HL-60/S4 treated with retinoic acid at 250 ng/mL for 4 days and 3 days (cell line): ENCODE results near the gene RPRD1B.

Experiments used
- in situ Hi-C: fragments of 300-500 bp; cut with MboI; formaldehyde crosslinking; loops from 2 replicates; pipeline ENCODE4 v1.7.0; 2022; ENCODE audit warnings: low sequenced_read_pairs

RPRD1B gene

GRCh38 chr20:38034108-38034649, 633 bp downstream of the RPRD1B start:
- in situ Hi-C loops, result no loop called here

DNA sequence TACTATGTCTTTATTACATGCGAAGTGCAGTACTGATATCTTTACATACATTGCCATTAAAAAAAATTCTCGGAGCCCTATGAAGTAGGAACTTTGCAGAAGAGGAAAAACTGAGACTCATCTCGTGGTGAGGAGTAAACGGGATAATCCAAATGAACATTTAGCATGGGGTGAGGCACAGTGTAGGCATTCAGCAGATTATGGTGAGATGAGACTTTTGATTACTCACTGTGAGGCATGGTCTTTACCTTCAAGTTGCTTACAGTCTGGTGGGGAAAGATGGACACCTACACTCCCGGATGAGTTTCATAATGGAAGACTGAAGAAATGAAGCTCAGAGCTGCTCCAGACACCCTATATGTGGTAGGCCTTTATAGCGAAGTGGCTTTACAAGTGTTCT, 1.4 kb downstream of the RPRD1B start:
- in situ Hi-C loops, result no loop called here

DNA sequence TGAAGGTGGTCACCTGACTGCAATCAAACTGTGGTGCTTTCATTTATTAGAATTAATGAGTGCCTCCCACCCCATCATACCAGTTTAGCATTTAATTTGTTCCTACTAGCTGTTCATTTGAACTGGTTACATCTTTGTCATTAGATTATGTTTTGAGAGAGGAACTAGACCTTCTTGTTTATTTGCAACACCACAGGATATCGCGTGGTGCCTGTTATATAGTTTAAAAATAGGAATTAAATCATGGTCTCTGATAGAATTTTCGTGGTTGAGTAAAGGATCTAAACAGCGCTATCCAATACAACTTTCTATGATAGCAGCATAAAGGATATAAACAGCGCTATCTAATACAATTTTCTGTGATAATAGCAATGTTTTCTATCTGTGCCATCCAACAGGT, 2.8 kb downstream of the RPRD1B start:
- in situ Hi-C loops, result no loop called here

GRCh38 chr20:38040276-38040675, 6.7 kb downstream of the RPRD1B start:
- in situ Hi-C loops, result no loop called here

DNA sequence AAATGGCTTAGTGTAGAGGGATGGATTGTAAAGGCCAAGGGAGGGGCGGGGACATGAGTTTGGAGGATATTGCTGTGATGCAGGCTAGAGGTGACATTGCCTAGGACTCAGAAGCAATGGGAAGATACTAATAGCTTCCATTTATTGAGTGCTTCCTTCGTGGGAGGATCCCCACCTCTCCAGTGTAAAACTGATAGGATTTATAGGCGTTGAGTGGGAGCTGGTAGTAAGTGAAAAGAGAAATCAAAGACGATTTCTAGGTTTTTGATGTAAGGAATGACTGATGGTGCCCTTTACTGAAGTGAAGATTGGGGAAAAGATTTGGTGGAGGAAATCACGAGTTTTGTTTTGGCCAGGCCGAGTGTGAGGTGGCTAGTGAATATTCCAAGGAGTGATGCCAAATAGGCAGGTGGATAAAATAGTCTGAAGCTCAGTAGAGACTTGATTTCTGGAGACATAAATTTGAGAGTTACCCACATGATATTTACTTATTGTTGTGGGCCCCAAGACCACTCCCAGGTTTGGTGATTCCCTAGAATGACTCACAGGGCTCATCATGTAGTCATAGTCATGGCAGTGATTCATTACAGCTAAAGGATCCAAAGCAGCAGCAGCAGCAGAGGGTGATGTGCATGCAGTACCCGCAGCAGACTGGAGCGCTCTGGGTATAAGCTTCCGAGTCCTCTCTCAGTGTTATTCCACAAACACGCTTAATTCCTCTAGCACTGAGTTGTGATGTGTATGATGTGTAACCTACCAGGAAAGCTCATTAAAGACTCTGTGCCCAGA, 10.2 kb downstream of the RPRD1B start:
- in situ Hi-C loops, result no loop called here

- in situ Hi-C loops, result no loop called here
Measured at GRCh38 chr20:38044685-38045084, 11.1 kb downstream of the RPRD1B start.

DNA sequence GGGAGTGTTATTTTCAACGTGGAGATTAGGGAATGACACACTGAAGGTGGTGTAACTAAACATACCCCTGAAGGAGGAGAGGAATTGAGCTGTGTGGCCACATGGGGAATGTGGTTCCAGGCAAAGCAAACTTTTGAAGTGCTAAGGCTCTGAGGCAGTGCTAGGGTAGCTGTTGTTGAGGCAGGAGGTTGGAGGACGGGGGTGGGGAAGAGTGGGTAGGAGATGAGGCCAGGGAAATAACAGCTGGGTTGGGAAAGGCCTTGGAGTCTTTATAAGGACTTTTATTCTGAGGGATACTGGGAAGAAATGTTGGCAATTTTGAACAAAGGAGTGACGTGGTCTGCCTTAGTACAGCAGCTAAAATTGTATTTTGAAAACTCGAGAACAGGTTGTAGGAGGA, 13.0 kb downstream of the RPRD1B start:
- in situ Hi-C loops, result no loop called here

DNA sequence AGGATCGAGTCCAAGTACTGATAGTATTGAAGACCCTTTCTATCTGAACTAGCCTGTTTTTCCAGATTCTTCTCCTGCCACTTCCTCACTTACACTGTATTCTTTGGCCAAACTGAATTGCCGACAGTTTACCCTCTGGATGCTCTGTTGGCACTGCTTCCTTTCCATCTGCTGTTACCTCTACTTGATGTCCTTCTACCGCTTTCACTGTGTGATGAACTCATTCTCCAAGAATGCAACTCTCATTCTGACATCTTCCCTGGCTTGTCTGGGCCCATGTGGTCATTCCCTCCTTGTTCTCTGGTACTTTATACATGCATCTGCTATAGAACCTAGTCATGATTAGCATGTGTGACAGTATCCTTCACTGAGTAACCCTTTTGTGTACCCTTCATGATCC, 16.3 kb downstream of the RPRD1B start:
- in situ Hi-C loops, result loop anchor here (25.0 kb wide), 1 partner anchor 363 kb away; no protein-coding TSS in a partner anchor

DNA sequence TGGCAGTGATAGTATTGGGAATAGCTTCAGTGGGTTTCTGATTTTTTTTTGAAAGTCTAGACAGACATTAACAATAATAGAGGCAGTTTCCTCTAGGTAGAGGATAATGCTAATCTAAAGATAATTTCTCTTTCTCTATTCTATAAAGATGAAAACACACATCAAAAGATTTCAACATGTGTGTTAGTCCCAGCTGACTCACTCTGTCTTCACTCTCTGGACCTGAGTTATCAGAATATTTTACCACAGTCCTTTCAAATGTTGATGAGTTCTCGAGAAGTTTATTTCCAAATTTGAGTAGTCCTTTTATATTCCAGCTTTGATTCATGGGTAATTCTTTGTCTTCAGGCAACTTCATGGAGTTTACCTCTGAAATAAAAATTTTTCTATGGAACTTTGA, 17.1 kb downstream of the RPRD1B start:
- in situ Hi-C loops, result loop anchor here (25.0 kb wide), 1 partner anchor 362 kb away; no protein-coding TSS in a partner anchor

- in situ Hi-C loops, result loop anchor here (25.0 kb wide), 1 partner anchor 359 kb away; no protein-coding TSS in a partner anchor
Measured at GRCh38 chr20:38052870-38053269, 19.3 kb downstream of the RPRD1B start.

DNA sequence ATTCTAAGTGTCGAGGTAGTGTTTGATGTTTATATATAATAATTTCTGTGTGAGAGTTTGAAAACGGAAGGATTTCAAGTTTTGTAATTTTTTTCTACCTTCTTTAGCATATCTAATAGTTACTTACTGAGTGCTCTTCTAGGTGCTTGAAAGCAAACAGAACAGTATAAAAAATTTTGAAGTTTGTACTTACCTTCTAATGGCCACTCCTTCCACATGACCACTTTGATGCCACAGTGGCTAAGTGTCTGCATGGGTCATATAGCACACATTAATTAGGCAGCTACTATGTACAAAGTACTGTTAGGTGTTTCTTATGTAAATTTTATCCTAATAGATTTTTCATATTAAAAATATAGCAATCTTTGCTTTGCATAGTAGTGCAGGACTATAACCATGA, 21.1 kb downstream of the RPRD1B start:
- in situ Hi-C loops, result loop anchor here (25.0 kb wide), 1 partner anchor 358 kb away; no protein-coding TSS in a partner anchor

- in situ Hi-C loops, result loop anchor here (25.0 kb wide), 1 partner anchor 357 kb away; no protein-coding TSS in a partner anchor
Measured at GRCh38 chr20:38055294-38055693, 21.7 kb downstream of the RPRD1B start.

DNA sequence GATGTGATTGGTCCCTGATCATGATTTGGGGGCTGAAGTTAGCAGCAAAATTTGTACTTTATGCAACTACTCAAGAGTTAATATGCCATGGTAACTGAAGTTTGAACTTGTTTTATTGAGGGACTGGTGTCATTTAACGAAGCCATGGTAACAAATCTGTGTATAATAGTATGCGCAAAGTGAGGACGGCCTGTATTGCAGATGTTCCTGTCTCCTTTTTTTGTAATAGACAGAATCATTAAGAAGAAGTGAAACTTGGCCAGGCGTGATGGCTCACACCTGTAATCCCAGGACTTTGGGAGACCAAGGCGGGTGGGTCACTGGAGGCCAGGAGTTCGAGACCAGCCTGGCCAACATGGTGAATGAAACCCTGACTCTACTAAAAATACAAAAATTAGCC, 22.3 kb downstream of the RPRD1B start:
- in situ Hi-C loops, result loop anchor here (25.0 kb wide), 1 partner anchor 356 kb away; no protein-coding TSS in a partner anchor

DNA sequence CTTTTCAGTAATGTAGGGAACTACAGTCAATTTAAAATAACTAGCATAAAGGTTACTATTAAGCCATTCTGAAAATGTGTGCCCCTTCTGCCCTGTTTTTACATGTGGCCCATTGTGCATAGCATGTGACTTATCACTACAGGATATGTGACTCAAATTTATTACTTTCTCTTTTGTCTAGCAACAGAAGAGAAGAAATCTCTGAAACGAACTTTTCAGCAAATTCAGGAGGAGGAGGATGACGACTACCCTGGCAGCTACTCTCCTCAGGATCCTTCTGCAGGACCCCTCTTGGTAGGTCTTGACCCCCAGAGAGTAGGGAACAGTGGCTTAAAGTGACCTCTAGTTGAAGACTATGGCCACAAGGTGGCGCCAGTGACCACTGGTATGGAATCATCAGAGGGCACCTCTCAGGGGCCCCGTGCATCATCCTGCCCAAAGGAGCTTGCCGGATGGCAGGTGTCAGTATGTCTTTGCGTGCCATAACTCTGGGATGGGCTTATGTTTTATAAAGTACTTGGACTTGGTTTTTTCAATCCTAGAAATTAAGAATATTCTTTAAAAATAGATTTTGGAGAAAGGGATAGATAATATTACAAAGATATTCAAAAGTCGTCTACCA, 23.9 kb downstream of the RPRD1B start:
- in situ Hi-C loops, result loop anchor here (25.0 kb wide), 1 partner anchor 355 kb away; no protein-coding TSS in a partner anchor

GRCh38 chr20:38059832-38060231, 26.3 kb downstream of the RPRD1B start:
- in situ Hi-C loops, result loop anchor here (25.0 kb wide), 1 partner anchor 352 kb away; no protein-coding TSS in a partner anchor

DNA sequence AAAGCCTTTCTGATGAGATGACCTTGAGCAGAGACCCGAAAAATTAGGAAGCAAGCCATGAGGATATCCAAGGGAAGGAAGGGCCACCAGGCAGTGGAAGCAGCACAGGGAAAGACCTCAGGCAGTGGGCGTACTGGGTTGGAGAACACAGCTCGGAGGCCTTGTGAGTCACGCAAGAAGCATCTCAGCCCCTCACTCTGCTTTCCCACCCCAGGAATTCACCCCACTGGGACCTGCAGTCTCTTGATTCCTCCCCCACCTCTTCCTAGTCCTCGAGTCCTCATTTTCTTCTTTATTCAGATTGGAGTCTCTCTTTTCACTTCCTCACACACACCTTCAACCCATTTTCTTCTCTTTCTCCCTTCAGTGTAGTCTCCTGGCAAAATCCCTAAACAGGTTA, 27.0 kb downstream of the RPRD1B start:
- in situ Hi-C loops, result loop anchor here (25.0 kb wide), 1 partner anchor 352 kb away; no protein-coding TSS in a partner anchor

GRCh38 chr20:38061109-38061508, 27.6 kb downstream of the RPRD1B start:
- in situ Hi-C loops, result loop anchor here (25.0 kb wide), 1 partner anchor 351 kb away; no protein-coding TSS in a partner anchor

GRCh38 chr20:38062890-38063289, 29.3 kb downstream of the RPRD1B start:
- in situ Hi-C loops, result loop anchor here (25.0 kb wide), 1 partner anchor 349 kb away; no protein-coding TSS in a partner anchor

- in situ Hi-C loops, result loop anchor here (25.0 kb wide), 1 partner anchor 348 kb away; no protein-coding TSS in a partner anchor
Measured at GRCh38 chr20:38063911-38064530, 30.5 kb downstream of the RPRD1B start.

- in situ Hi-C loops, result loop anchor here (5.0 to 25.0 kb wide), 2 partner anchors 146 to 346 kb away; no protein-coding TSS in a partner anchor
Measured at GRCh38 chr20:38065764-38066375, 32.3 kb downstream of the RPRD1B start.
